Measurements from ENCODE around the gene ADORA1. TPM values are rescaled to one million over a fixed set of nuclear protein-coding genes. Genes with fewer than 3 reads are reported as not detected.
A peak's percentile ranks its signal among the peaks of the same experiment; 100 is the strongest.

Gene ADORA1
- total and polyA plus RNA-seq, 2 donors: 0.28 to 0.64 TPM

- Histone ChIP-seq H3K27me3 (ENCODE audit: control insufficient read depth in 2 of 2, insufficient read depth in 1 of 2, low read length in 1 of 2) (peaks cover 0 to 13% of the 10 kb centered on the region in 2 donors), H3K4me3 (ENCODE audit: low read length in 2 of 2) (no peak overlapping the region), H3K4me1 (ENCODE audit: control insufficient read depth in 2 of 2, insufficient read depth in 2 of 2, low read length in 2 of 2) (peaks cover 0 to 4% of the 10 kb centered on the region in 2 donors), H3K36me3 (ENCODE audit: control insufficient read depth in 2 of 2, insufficient read depth in 2 of 2, low read length in 1 of 2) (no peaks in the 10 kb centered on the region), H3K9me3 (ENCODE audit: control insufficient read depth in 2 of 2, insufficient read depth in 1 of 2, low read length in 1 of 2) (no peaks in the 10 kb centered on the region), H3K27ac (ENCODE audit: low read depth in 1 of 2, low read length in 1 of 2) (no peak overlapping the region)
- no peak for DNase-seq (ENCODE audit: low read depth in 6 of 9, low spot score in 9 of 9)
- WGBS: 93% methylated on average over 4 of the region's 4 CpGs
Measured at GRCh38 chr1:203184467-203184866, 56.9 kb downstream of the ADORA1 start.

GRCh38 chr1:203185061-203185461 is 57.5 kb downstream of the ADORA1 start:
- Histone ChIP-seq H3K27ac (ENCODE audit: low read depth in 1 of 2, low read length in 1 of 2) (no peak overlapping the region), H3K27me3 (ENCODE audit: control insufficient read depth in 2 of 2, insufficient read depth in 1 of 2, low read length in 1 of 2) (peaks cover 0 to 13% of the 10 kb centered on the region in 2 donors), H3K9me3 (ENCODE audit: control insufficient read depth in 2 of 2, insufficient read depth in 1 of 2, low read length in 1 of 2) (no peaks in the 10 kb centered on the region), H3K4me1 (ENCODE audit: control insufficient read depth in 2 of 2, insufficient read depth in 2 of 2, low read length in 2 of 2) (peaks cover 0 to 4% of the 10 kb centered on the region in 2 donors), H3K4me3 (ENCODE audit: low read length in 2 of 2) (no peak overlapping the region), H3K36me3 (ENCODE audit: control insufficient read depth in 2 of 2, insufficient read depth in 2 of 2, low read length in 1 of 2) (no peaks in the 10 kb centered on the region)
- WGBS: 98% methylated on average over 10 of the region's 10 CpGs
- no peak for DNase-seq (ENCODE audit: low read depth in 6 of 9, low spot score in 9 of 9)

GRCh38 chr1:203185585-203185984 is 58.1 kb downstream of the ADORA1 start:
- no peaks in the 10 kb centered on the region for H3K9me3 ChIP-seq (ENCODE audit: control insufficient read depth in 2 of 2, insufficient read depth in 1 of 2, low read length in 1 of 2)
- DNase-seq (ENCODE audit: low read depth in 6 of 9, low spot score in 9 of 9): no peak
- peaks cover 0 to 4% of the 10 kb centered on the region in 2 donors for H3K4me1 ChIP-seq (ENCODE audit: control insufficient read depth in 2 of 2, insufficient read depth in 2 of 2, low read length in 2 of 2)
- H3K4me3 ChIP-seq (ENCODE audit: low read length in 2 of 2): no peak overlapping the region
- no peak overlapping the region for H3K27ac ChIP-seq (ENCODE audit: low read depth in 1 of 2, low read length in 1 of 2)
- H3K27me3 ChIP-seq (ENCODE audit: control insufficient read depth in 2 of 2, insufficient read depth in 1 of 2, low read length in 1 of 2): peaks cover 0 to 13% of the 10 kb centered on the region in 2 donors
- no peaks in the 10 kb centered on the region for H3K36me3 ChIP-seq (ENCODE audit: control insufficient read depth in 2 of 2, insufficient read depth in 2 of 2, low read length in 1 of 2)
- 99% methylated on average over 4 of the region's 4 CpGs for WGBS

- Histone ChIP-seq H3K4me1 (ENCODE audit: control insufficient read depth in 2 of 2, insufficient read depth in 2 of 2, low read length in 2 of 2) (peaks cover 0 to 4% of the 10 kb centered on the region in 2 donors), H3K36me3 (ENCODE audit: control insufficient read depth in 2 of 2, insufficient read depth in 2 of 2, low read length in 1 of 2) (no peaks in the 10 kb centered on the region), H3K27me3 (ENCODE audit: control insufficient read depth in 2 of 2, insufficient read depth in 1 of 2, low read length in 1 of 2) (peaks cover 0 to 13% of the 10 kb centered on the region in 2 donors), H3K27ac (ENCODE audit: low read depth in 1 of 2, low read length in 1 of 2) (no peak overlapping the region), H3K4me3 (ENCODE audit: low read length in 2 of 2) (no peak overlapping the region), H3K9me3 (ENCODE audit: control insufficient read depth in 2 of 2, insufficient read depth in 1 of 2, low read length in 1 of 2) (no peaks in the 10 kb centered on the region)
- 95% methylated on average over 5 of the region's 5 CpGs for WGBS
- DNase-seq (ENCODE audit: low read depth in 6 of 9, low spot score in 9 of 9): no peak
Measured at GRCh38 chr1:203186091-203186445, 58.5 kb downstream of the ADORA1 start.

GRCh38 chr1:203186446-203187303 is 59.1 kb downstream of the ADORA1 start, which contains the start of gene CHI3L1:
Gene CHI3L1, minus strand, starts transcription at chr1:203186704. Its CDS starts 81 bp downstream, at chr1:203186623.
- Histone ChIP-seq H3K4me3 (ENCODE audit: low read length in 2 of 2) (no peak within 1 kb of the TSS), H3K9me3 (ENCODE audit: control insufficient read depth in 2 of 2, insufficient read depth in 1 of 2, low read length in 1 of 2) (no peaks in the 10 kb centered on the region), H3K27ac (ENCODE audit: low read depth in 1 of 2, low read length in 1 of 2) (peak within 1 kb of the TSS in 1 of 2 donors; percentile 55), H3K27me3 (ENCODE audit: control insufficient read depth in 2 of 2, insufficient read depth in 1 of 2, low read length in 1 of 2) (peaks cover 0 to 13% of the 10 kb centered on the region in 2 donors), H3K4me1 (ENCODE audit: control insufficient read depth in 2 of 2, insufficient read depth in 2 of 2, low read length in 2 of 2) (peaks cover 0 to 4% of the 10 kb centered on the region in 2 donors), H3K36me3 (ENCODE audit: control insufficient read depth in 2 of 2, insufficient read depth in 2 of 2, low read length in 1 of 2) (no peaks in the 10 kb centered on the region)
- no peak for DNase-seq (ENCODE audit: low read depth in 6 of 9, low spot score in 9 of 9)
- 50% methylated on average over 14 of the region's 14 CpGs for WGBS

- peaks cover 0 to 13% of the 10 kb centered on the region in 2 donors for H3K27me3 ChIP-seq (ENCODE audit: control insufficient read depth in 2 of 2, insufficient read depth in 1 of 2, low read length in 1 of 2)
- 77% methylated on average over 7 of the region's 7 CpGs for WGBS
- no peak overlapping the region for H3K4me3 ChIP-seq (ENCODE audit: low read length in 2 of 2)
- H3K4me1 ChIP-seq (ENCODE audit: control insufficient read depth in 2 of 2, insufficient read depth in 2 of 2, low read length in 2 of 2): peaks cover 0 to 4% of the 10 kb centered on the region in 2 donors
- peak overlapping the region in 1 of 2 donors; percentile 55 for H3K27ac ChIP-seq (ENCODE audit: low read depth in 1 of 2, low read length in 1 of 2)
- no peaks in the 10 kb centered on the region for H3K36me3 ChIP-seq (ENCODE audit: control insufficient read depth in 2 of 2, insufficient read depth in 2 of 2, low read length in 1 of 2)
- no peak for DNase-seq (ENCODE audit: low read depth in 6 of 9, low spot score in 9 of 9)
- no peaks in the 10 kb centered on the region for H3K9me3 ChIP-seq (ENCODE audit: control insufficient read depth in 2 of 2, insufficient read depth in 1 of 2, low read length in 1 of 2)
Measured at GRCh38 chr1:203187304-203187685, 59.8 kb downstream of the ADORA1 start.

GRCh38 chr1:203187689-203188264 is 60.3 kb downstream of the ADORA1 start:
- H3K27ac ChIP-seq (ENCODE audit: low read depth in 1 of 2, low read length in 1 of 2): no peak overlapping the region
- WGBS: 95% methylated on average over 3 of the region's 3 CpGs

GRCh38 chr1:203188686-203189232 is 61.2 kb downstream of the ADORA1 start:
- H3K36me3 ChIP-seq (ENCODE audit: control insufficient read depth in 2 of 2, insufficient read depth in 2 of 2, low read length in 1 of 2): no peaks in the 10 kb centered on the region
- H3K9me3 ChIP-seq (ENCODE audit: control insufficient read depth in 2 of 2, insufficient read depth in 1 of 2, low read length in 1 of 2): no peaks in the 10 kb centered on the region
- DNase-seq (ENCODE audit: low read depth in 6 of 9, low spot score in 9 of 9): no peak
- peaks cover 0 to 13% of the 10 kb centered on the region in 2 donors for H3K27me3 ChIP-seq (ENCODE audit: control insufficient read depth in 2 of 2, insufficient read depth in 1 of 2, low read length in 1 of 2)
- H3K4me1 ChIP-seq (ENCODE audit: control insufficient read depth in 2 of 2, insufficient read depth in 2 of 2, low read length in 2 of 2): peaks cover 0 to 4% of the 10 kb centered on the region in 2 donors
- 96% methylated on average over 4 of the region's 4 CpGs for WGBS
- H3K4me3 ChIP-seq (ENCODE audit: low read length in 2 of 2): no peak overlapping the region
- no peak overlapping the region for H3K27ac ChIP-seq (ENCODE audit: low read depth in 1 of 2, low read length in 1 of 2)

More at GRCh38 chr1:203187689-203188264, 60.3 kb downstream of the ADORA1 start:
- H3K36me3 ChIP-seq (ENCODE audit: control insufficient read depth in 2 of 2, insufficient read depth in 2 of 2, low read length in 1 of 2): no peaks in the 10 kb centered on the region
- DNase-seq (ENCODE audit: low read depth in 6 of 9, low spot score in 9 of 9): no peak
- no peak overlapping the region for H3K4me3 ChIP-seq (ENCODE audit: low read length in 2 of 2)
- H3K9me3 ChIP-seq (ENCODE audit: control insufficient read depth in 2 of 2, insufficient read depth in 1 of 2, low read length in 1 of 2): no peaks in the 10 kb centered on the region
- peaks cover 0 to 13% of the 10 kb centered on the region in 2 donors for H3K27me3 ChIP-seq (ENCODE audit: control insufficient read depth in 2 of 2, insufficient read depth in 1 of 2, low read length in 1 of 2)
- H3K4me1 ChIP-seq (ENCODE audit: control insufficient read depth in 2 of 2, insufficient read depth in 2 of 2, low read length in 2 of 2): peaks cover 0 to 4% of the 10 kb centered on the region in 2 donors

- H3K9me3 ChIP-seq (ENCODE audit: control insufficient read depth in 2 of 2, insufficient read depth in 1 of 2, low read length in 1 of 2): no peaks in the 10 kb centered on the region
- no peak for DNase-seq (ENCODE audit: low read depth in 6 of 9, low spot score in 9 of 9)
- no peaks in the 10 kb centered on the region for H3K36me3 ChIP-seq (ENCODE audit: control insufficient read depth in 2 of 2, insufficient read depth in 2 of 2, low read length in 1 of 2)
- peaks cover 0 to 4% of the 10 kb centered on the region in 2 donors for H3K4me1 ChIP-seq (ENCODE audit: control insufficient read depth in 2 of 2, insufficient read depth in 2 of 2, low read length in 2 of 2)
- no peak overlapping the region for H3K4me3 ChIP-seq (ENCODE audit: low read length in 2 of 2)
- H3K27ac ChIP-seq (ENCODE audit: low read depth in 1 of 2, low read length in 1 of 2): no peak overlapping the region
- peaks cover 0 to 13% of the 10 kb centered on the region in 2 donors for H3K27me3 ChIP-seq (ENCODE audit: control insufficient read depth in 2 of 2, insufficient read depth in 1 of 2, low read length in 1 of 2)
- WGBS: 78% methylated on average over 7 of the region's 7 CpGs
Measured at GRCh38 chr1:203189951-203190352, 62.4 kb downstream of the ADORA1 start.

All from thymus (tissue), 11 donors.